Gastrocnemius medialis (tissue), 4 donors: ENCODE data around the gene AAK1. TPM values are rescaled to one million over a fixed set of nuclear protein-coding genes. Genes with fewer than 3 reads are reported as not detected.

Experiments
- ATAC-seq, 2 donors: fragments of 150-250 bp; one replicate each; pipeline ENCODE4 v1.9.1; 2016
- DNase-seq, 2 donors: peaks; one replicate each; pipeline ENCODE4 v3.0.0-alpha.2; 2019
- H3K27ac ChIP-seq, 4 donors: fragments of 200-600 bp; sonication (generic); 1 replicate in 1 of 4; 2 replicates in 3 of 4; pipeline ENCODE4 v1.5.1; 2016 to 2018; ENCODE audit warnings: mild to moderate bottlenecking in 2 of 4, moderate library complexity in 1 of 4
- H3K27me3 ChIP-seq, 3 donors: fragments of 200-600 bp; sonication (generic) in 2 of 3; 1 replicate in 1 of 3; 2 replicates in 2 of 3; pipeline versions ENCODE4 v1.5.1 to v1.6.0; 2016 to 2019; ENCODE audit warnings: mild to moderate bottlenecking in 1 of 3, moderate library complexity in 1 of 3
- H3K36me3 ChIP-seq, 2 donors: fragments of 200-600 bp; sonication (generic) in 1 of 2; one replicate each; pipeline ENCODE4 v1.5.1; 2017 to 2018
- H3K4me1 ChIP-seq, 2 donors: fragments of 200-600 bp; sonication (generic) in 1 of 2; one replicate each; pipeline ENCODE4 v1.5.1; 2016 to 2017; ENCODE audit warnings: mild to moderate bottlenecking in 2 of 2
- H3K4me3 ChIP-seq, 4 donors: fragments of 200-600 bp; sonication (generic) in 3 of 4; 1 replicate in 1 of 4; 2 replicates in 3 of 4; pipeline ENCODE4 v1.5.1; 2016 to 2019; ENCODE audit warnings: mild to moderate bottlenecking in 2 of 4
- H3K9me3 ChIP-seq, 3 donors: fragments of 200-600 bp; sonication (generic) in 2 of 3; 1 replicate in 1 of 3; 2 replicates in 2 of 3; pipeline ENCODE4 v1.5.1; 2016 to 2019
- POLR2A ChIP-seq, 2 donors: fragments of 450-650 bp; IDR thresholded peaks; one replicate each; pipeline ENCODE4 v1.6.1; 2017; ENCODE audit warnings: antibody characterized with exemption in 2 of 2, mild to moderate bottlenecking in 2 of 2, moderate library complexity in 2 of 2
- in situ Hi-C, 4 donors: fragments of 200-750 bp; cut with MboI; loops; one replicate each; pipeline versions ENCODE4 v1.15.0 to v1.8.0; 2017; ENCODE audit warnings: low sequenced_read_pairs in 4 of 4
- intact Hi-C: fragments of 100-400 bp; cut with DNase I; formaldehyde crosslinking; loops from one replicate; pipeline ENCODE4 v1.15.1; 2023; ENCODE audit warnings: low total_unique reads
- total RNA-seq, 4 donors: library from RNA; depleted of rRNA; stranded (reverse); fragments of >200 nt; gene quantifications; one replicate each; pipeline versions ENCODE4 v1.1.0 to v1.2.3, GENCODE V29; 2016
- TF ChIP-seq, protein P1 (sequence below), 5 experiments: fragments of 450-650 bp in 3 of 5; fragments of 200-600 bp in 2 of 5; sonication (generic) in 2 of 5; IDR thresholded peaks in 4 of 5; conservative IDR thresholded peaks in 1 of 5; 1 replicate in 4 of 5; 2 replicates in 1 of 5; pipeline ENCODE4 v1.5.1; 2016 to 2019; ENCODE audit warnings: antibody characterized with exemption in 5 of 5, mild to moderate bottlenecking in 3 of 5, moderate library complexity in 3 of 5

AAK1 gene
- total RNA-seq, 4 donors from 2014 or later: 30.0 to 47.3 (median 39.1) TPM

- H3K9me3 ChIP-seq: no peaks in the 10 kb centered on the region
- no peak for DNase-seq
- no peaks in the 10 kb centered on the region for H3K36me3 ChIP-seq
- peaks cover 20 to 53% of the 10 kb centered on the region in 2 donors for H3K4me1 ChIP-seq
- intact Hi-C loops (no loop called here), in situ Hi-C loops (loop anchor here (5.0 to 25.0 kb wide), 6 partner anchors 81 to 251 kb away; partner anchors contain the start of gene AAK1 (in 3 of the 4))
- no peaks in the 10 kb centered on the region for H3K27me3 ChIP-seq
- TF ChIP-seq, protein P1, sequence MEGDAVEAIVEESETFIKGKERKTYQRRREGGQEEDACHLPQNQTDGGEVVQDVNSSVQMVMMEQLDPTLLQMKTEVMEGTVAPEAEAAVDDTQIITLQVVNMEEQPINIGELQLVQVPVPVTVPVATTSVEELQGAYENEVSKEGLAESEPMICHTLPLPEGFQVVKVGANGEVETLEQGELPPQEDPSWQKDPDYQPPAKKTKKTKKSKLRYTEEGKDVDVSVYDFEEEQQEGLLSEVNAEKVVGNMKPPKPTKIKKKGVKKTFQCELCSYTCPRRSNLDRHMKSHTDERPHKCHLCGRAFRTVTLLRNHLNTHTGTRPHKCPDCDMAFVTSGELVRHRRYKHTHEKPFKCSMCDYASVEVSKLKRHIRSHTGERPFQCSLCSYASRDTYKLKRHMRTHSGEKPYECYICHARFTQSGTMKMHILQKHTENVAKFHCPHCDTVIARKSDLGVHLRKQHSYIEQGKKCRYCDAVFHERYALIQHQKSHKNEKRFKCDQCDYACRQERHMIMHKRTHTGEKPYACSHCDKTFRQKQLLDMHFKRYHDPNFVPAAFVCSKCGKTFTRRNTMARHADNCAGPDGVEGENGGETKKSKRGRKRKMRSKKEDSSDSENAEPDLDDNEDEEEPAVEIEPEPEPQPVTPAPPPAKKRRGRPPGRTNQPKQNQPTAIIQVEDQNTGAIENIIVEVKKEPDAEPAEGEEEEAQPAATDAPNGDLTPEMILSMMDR (IDR thresholded peaks at IDR 0.05 in 4 of 5, conservative IDR thresholded peaks at IDR 0.05 in 1 of 5): no peak
- TF ChIP-seq POLR2A (IDR thresholded peaks at IDR 0.05): no peak
- H3K4me3 ChIP-seq: no peak overlapping the region
- ATAC-seq: no peak
- H3K27ac ChIP-seq: no peak overlapping the region
Measured at GRCh38 chr2:69561101-69561500, 82.4 kb downstream of the AAK1 start.

DNA sequence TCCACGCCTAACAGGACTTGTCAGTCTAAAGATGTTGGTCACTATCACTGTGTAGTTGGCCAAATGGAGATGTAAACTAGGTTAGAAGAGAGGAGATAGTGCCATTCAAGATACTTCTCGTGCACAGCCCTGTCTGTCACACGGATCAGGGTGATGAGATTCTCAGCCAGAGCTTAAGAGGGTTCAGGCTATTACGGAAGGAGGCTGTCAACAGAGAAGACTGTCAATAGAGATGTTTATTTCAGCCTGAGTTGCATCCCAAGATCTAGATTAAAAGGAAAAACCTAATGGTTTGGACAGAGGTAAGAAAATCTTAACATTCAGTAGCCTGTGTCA lies 83.4 kb downstream of the AAK1 start:
- intact Hi-C loops: loop anchor here (1.0 kb wide), 1 partner anchor 84 kb away; no protein-coding TSS in a partner anchor
- peak overlapping the region in 3 of 4 donors; percentile 10 to 33 (median 11) for H3K27ac ChIP-seq
- H3K4me1 ChIP-seq: peaks cover 21 to 56% of the 10 kb centered on the region in 2 donors
- H3K27me3 ChIP-seq: no peaks in the 10 kb centered on the region
- in situ Hi-C loops: loop anchor here (5.0 to 25.0 kb wide), 6 partner anchors 82 to 252 kb away; partner anchors contain the start of gene AAK1 (in 3 of the 4)
- TF ChIP-seq POLR2A (IDR thresholded peaks at IDR 0.05): no peak
- TF ChIP-seq, protein P1 (IDR thresholded peaks at IDR 0.05 in 4 of 5, conservative IDR thresholded peaks at IDR 0.05 in 1 of 5): no peak
- ATAC-seq (peak; percentile 18 to 20), DNase-seq (no peak)
- H3K4me3 ChIP-seq: no peak overlapping the region
- H3K9me3 ChIP-seq: no peaks in the 10 kb centered on the region
- H3K36me3 ChIP-seq: no peaks in the 10 kb centered on the region

DNA sequence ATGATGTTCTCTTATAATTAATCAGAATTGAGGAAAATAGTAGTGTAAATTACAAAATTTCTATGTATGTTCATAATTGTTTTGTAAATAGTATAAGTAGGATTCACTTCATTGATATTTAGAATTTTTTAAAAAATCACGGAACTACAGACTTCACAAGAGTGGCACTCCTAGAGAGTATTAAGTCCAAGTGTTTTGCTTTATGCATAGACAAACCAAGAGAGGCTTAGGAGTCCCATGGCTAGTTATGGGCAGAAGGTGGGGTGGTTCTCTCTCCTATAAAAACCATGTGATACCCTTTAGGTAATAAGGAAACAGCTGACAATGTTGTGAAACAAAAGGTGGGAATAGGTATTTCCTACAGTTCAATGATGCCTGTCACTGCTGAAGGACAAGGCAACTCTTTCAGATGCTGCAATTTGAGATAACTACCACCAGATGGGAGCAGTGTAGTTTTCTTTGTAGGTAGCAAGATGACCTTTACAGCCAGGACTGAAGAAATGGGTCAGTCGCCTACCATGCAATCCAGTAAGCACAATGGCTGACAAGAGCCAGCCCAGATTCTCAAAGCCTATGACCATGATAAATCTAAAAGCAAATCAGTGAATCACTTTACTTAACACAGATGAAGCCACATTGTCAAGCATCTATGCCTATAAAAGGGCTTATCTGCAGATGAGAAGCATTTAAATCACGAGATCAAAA lies 83.9 kb downstream of the AAK1 start:
- peak in 1 of 2 donors; percentile 53 for DNase-seq
- intact Hi-C loops: loop anchor here (1.0 to 5.0 kb wide), 3 partner anchors 85 to 258 kb away; no protein-coding TSS in a partner anchor
- peaks cover 20 to 54% of the 10 kb centered on the region in 2 donors for H3K4me1 ChIP-seq

DNA sequence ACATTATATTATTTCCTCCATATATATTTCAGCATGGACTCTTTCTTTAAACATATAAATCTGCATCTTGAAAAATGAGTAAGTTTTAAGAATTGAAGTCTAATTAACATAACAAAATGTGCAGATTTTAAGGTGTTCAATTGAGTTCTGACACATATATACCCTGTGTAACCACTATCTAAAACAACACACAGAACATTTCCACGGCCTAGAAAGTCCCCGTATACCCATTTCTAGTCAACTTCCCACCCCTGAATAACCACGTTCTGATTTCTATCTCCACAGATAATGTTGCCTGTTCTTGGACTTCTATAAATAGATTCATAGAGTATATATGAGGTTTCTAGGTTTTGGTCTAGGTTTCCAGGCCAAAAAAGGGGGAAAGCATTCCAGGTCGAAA lies 87.5 kb downstream of the AAK1 start:
- ATAC-seq (no peak), DNase-seq (no peak)
- TF ChIP-seq, protein P1 (IDR thresholded peaks at IDR 0.05 in 4 of 5, conservative IDR thresholded peaks at IDR 0.05 in 1 of 5): no peak
- TF ChIP-seq POLR2A (IDR thresholded peaks at IDR 0.05): no peak
- H3K4me1 ChIP-seq: peaks cover 19 to 34% of the 10 kb centered on the region in 2 donors
- no peaks in the 10 kb centered on the region for H3K9me3 ChIP-seq
- H3K27me3 ChIP-seq: no peaks in the 10 kb centered on the region
- no peak overlapping the region for H3K4me3 ChIP-seq
- H3K36me3 ChIP-seq: no peaks in the 10 kb centered on the region
- intact Hi-C loops (loop anchor here (5.0 kb wide), 1 partner anchor 261 kb away; no protein-coding TSS in a partner anchor), in situ Hi-C loops (loop anchor here in 3 of 4 donors (5.0 to 25.0 kb wide), 2 partner anchors 256 kb away; no protein-coding TSS in a partner anchor)
- no peak overlapping the region for H3K27ac ChIP-seq

More for the DNA sequence above, 83.9 kb downstream of the AAK1 start:
- no peaks in the 10 kb centered on the region for H3K36me3 ChIP-seq
- peak overlapping the region in 3 of 4 donors; percentile 10 to 33 (median 11) for H3K27ac ChIP-seq
- no peaks in the 10 kb centered on the region for H3K9me3 ChIP-seq
- peak; percentile 95 to 97 for ATAC-seq
- no peak overlapping the region for H3K4me3 ChIP-seq
- in situ Hi-C loops: loop anchor here (5.0 to 25.0 kb wide), 7 partner anchors 83 to 253 kb away; partner anchors contain the start of gene AAK1 (in 3 of the 4)
- no peak for TF ChIP-seq POLR2A (IDR thresholded peaks at IDR 0.05)
- TF ChIP-seq, protein P1 (IDR thresholded peaks at IDR 0.05 in 4 of 5, conservative IDR thresholded peaks at IDR 0.05 in 1 of 5): peak; percentile 75 to 85 (median 78)
- no peaks in the 10 kb centered on the region for H3K27me3 ChIP-seq
